Neutrophil (primary cell): Measurements from ENCODE around the gene ANKRD36.
"Not testable (repeated sequence)": the region's sequence is repeated elsewhere in the genome, so short reads cannot be mapped to it uniquely, and the experiment has no call there.

Source experiments
- H3K27ac ChIP-seq: fragments of 200-600 bp; sonication (generic); 2 replicates; pipeline ENCODE4 v1.5.1; 2016; ENCODE audit warnings: mild to moderate bottlenecking, moderate library complexity
- H3K27me3 ChIP-seq: fragments of 200-600 bp; sonication (generic); 2 replicates; pipeline ENCODE4 v1.6.0; 2016; ENCODE audit warnings: mild to moderate bottlenecking
- H3K36me3 ChIP-seq: fragments of 200-600 bp; sonication (generic); 2 replicates; pipeline ENCODE4 v1.5.1; 2017
- H3K4me1 ChIP-seq, 2 experiments: fragments of 200-600 bp in 1 of 2; sonication (generic) in 1 of 2; 1 replicate in 1 of 2; 2 replicates in 1 of 2; pipeline versions ENCODE4 v1.5.1 to v1.6.1; 2013 to 2016; ENCODE audit warnings: low read depth in 1 of 2, low read length in 1 of 2, mild to moderate bottlenecking in 1 of 2, moderate library complexity in 1 of 2; ENCODE audit not compliant: control insufficient read depth in 1 of 2, insufficient read depth in 1 of 2
- H3K4me3 ChIP-seq, 2 experiments: fragments of 200-600 bp in 1 of 2; sonication (generic) in 1 of 2; 1 replicate in 1 of 2; 2 replicates in 1 of 2; pipeline ENCODE4 v1.5.1; 2013 to 2016; ENCODE audit warnings: low read depth in 1 of 2, low read length in 1 of 2, mild to moderate bottlenecking in 1 of 2, moderate library complexity in 1 of 2
- H3K9me3 ChIP-seq: fragments of 200-600 bp; sonication (generic); 2 replicates; pipeline ENCODE4 v1.5.1; 2016
- CTCF ChIP-seq: fragments of 200-600 bp; sonication (generic); IDR thresholded peaks from 2 replicates; pipeline ENCODE4 v1.5.1; 2016; ENCODE audit warnings: antibody characterized with exemption

Gene ANKRD36

DNA sequence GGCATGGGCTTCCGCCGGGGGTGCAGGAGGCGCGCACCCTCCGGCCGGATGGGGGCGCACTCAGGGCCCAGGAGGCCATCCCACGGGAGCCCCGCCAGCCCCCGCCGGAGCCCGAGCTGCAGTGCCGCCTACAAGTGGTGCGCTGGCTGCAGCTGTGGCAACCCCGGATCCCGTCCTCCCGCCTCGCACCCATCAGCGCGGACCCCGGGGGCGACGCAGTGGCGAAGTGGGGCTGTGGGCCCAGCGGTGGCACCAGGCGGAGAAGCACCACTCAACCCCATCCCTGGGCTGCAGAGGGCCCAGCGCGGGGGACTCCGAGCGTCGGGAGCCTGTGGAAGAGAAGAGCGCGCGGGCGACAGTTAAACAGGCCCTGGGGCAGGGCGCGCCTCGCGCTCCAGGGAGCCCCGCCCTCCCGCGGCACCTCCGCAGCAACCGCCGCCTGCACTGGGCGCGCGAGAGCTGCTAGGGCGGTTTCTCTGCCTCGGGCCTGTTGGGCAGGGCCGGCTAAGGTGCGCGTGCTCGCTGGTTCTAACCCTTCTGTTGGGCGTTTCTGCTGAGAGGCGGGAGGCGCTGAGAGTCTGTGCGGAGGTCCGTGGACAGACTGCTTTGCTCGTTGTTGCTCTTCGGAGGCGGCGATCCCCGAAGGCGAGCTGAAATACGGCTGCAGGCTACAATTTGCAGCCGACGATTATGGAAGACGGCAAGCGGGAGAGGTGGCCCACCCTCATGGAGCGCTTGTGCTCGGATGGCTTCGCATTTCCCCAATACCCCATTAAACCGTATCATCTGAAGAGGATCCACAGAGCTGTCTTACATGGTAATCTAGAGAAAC is at the start of gene ANKRD36:
ANKRD36 (plus strand) TSS at position 104 of the 832 bp plus-strand sequence; CDS start at position 691, 587 bp downstream.
- not testable (repeated sequence) for H3K36me3 ChIP-seq, H3K9me3 ChIP-seq, H3K4me1 ChIP-seq
- Histone ChIP-seq H3K4me3 (peak within 1 kb of the TSS; percentile 74 to 87), H3K27me3 (peaks cover 21% of the 10 kb centered on the region), H3K27ac (peak within 1 kb of the TSS; percentile 77)

- not testable (repeated sequence) for H3K4me3 ChIP-seq, H3K36me3 ChIP-seq
Observed at GRCh38 chr2:97066030-97066429, 46.9 kb upstream of the ANKRD36 start.

GRCh38 chr2:97067279-97068004 is 45.5 kb upstream of the ANKRD36 start:
- no peak for TF ChIP-seq CTCF
- Histone ChIP-seq H3K4me1 (peaks cover 0 to 7% of the 10 kb centered on the region in 2 experiments), H3K36me3 (no peaks in the 10 kb centered on the region), H3K9me3 (no peaks in the 10 kb centered on the region), H3K27me3 (peaks cover 17% of the 10 kb centered on the region), H3K27ac (no peak overlapping the region), H3K4me3 (no peak overlapping the region)

More at GRCh38 chr2:97066030-97066429, 46.9 kb upstream of the ANKRD36 start:
- H3K4me1 ChIP-seq, H3K27ac ChIP-seq, H3K9me3 ChIP-seq: not testable (repeated sequence)
- peaks cover 17% of the 10 kb centered on the region for H3K27me3 ChIP-seq

DNA sequence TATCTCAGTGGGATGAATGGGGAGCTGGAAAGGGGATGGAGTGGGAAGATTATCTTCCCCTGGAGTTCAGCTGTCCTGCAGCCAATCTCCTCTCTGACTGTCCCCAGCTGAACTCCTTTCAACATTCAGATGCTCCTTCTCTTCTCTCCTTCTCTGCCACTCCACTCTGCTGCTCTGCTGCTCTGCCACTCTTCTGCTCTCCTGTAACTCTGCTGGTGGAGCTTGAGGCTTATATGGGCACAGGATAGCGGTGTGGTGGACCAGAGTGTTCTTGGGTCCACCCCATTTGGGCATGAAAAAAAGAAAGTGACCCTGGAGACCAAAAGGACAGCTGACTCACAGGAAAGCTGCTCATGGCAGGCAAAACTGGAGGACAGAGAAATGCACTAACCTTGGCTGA is 44.9 kb upstream of the ANKRD36 start:
- H3K27ac ChIP-seq = no peak overlapping the region
- TF ChIP-seq CTCF = no peak
- H3K4me3 ChIP-seq = no peak overlapping the region
- no peaks in the 10 kb centered on the region for H3K9me3 ChIP-seq
- peaks cover 0 to 4% of the 10 kb centered on the region in 2 experiments for H3K4me1 ChIP-seq
- peaks cover 17% of the 10 kb centered on the region for H3K27me3 ChIP-seq
- no peaks in the 10 kb centered on the region for H3K36me3 ChIP-seq

- not testable (repeated sequence) for H3K4me1 ChIP-seq, H3K27ac ChIP-seq, H3K9me3 ChIP-seq, H3K36me3 ChIP-seq, H3K4me3 ChIP-seq
- peaks cover 17% of the 10 kb centered on the region for H3K27me3 ChIP-seq
Observed at GRCh38 chr2:97068722-97069121, 44.2 kb upstream of the ANKRD36 start.

DNA sequence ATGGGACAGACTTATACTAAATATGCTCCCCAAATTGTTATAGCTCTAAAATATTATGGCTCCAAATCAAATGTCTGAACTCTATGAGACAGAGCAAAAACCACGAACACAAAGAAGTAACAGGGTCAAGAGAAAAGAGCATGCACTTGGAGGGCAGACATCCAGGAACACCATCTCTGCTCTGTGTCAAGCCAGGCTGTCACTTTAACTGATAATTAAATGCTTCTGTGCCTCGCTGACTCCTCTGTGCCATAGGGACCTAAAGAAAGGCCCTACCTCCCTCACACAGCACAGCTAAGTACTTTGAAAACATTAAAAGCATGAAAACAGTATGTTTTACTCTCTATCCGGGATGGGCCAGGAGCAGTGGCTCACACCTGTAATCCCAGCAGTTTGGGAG is 42.0 kb upstream of the ANKRD36 start:
- peaks cover 15% of the 10 kb centered on the region for H3K27me3 ChIP-seq
- not testable (repeated sequence) for H3K4me3 ChIP-seq, H3K9me3 ChIP-seq, H3K4me1 ChIP-seq, H3K27ac ChIP-seq, H3K36me3 ChIP-seq

GRCh38 chr2:97077213-97077612 is 35.7 kb upstream of the ANKRD36 start:
- H3K4me3 ChIP-seq, H3K4me1 ChIP-seq, H3K36me3 ChIP-seq, H3K27me3 ChIP-seq, H3K27ac ChIP-seq, H3K9me3 ChIP-seq: not testable (repeated sequence)

- H3K36me3 ChIP-seq, H3K27me3 ChIP-seq, H3K4me1 ChIP-seq, H3K4me3 ChIP-seq, H3K27ac ChIP-seq, H3K9me3 ChIP-seq: not testable (repeated sequence)
Observed at GRCh38 chr2:97080855-97081254, 32.1 kb upstream of the ANKRD36 start.

DNA sequence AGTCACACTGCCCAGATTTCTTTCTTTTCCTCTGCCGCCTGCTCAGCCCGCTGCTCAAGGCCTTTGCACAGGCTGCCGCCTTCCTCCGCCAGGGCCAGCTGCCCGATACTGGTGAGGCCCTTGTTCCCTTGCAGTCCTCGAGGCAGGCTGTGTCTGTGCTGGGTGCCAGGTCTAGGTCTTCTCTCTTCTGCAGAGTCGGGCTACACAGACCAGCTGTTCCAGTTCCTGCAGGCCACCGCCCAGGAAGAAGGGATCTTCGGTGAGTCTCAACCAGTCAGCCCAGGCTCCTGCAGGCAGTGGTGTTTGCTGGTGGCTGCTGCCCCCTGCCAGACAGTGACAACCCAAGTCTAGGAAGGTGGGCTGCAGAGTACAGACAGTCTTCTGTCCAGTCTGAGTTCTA is 30.7 kb upstream of the ANKRD36 start:
- not testable (repeated sequence) for H3K36me3 ChIP-seq, H3K4me1 ChIP-seq, H3K4me3 ChIP-seq, H3K27ac ChIP-seq, H3K27me3 ChIP-seq, H3K9me3 ChIP-seq

DNA sequence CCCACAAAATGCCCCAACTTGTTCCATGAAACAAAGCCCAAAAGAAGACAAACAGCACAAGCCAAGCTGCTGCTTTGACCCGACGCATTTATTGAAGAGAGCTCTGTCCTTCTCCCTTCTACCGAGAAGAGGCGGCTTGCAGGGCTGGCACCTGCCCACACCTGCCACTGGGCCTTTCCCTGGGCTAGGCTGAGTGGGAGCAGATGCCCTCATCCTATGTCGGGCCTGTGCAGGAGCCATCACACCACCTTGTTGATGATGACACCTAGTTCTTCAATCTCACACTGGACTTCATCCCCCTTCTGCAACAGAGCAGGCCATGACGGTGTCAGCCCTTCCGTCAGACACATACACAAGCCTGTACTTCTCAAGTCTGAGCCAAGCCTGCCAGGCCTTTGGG is 29.4 kb upstream of the ANKRD36 start:
- H3K4me1 ChIP-seq, H3K27me3 ChIP-seq, H3K4me3 ChIP-seq, H3K36me3 ChIP-seq, H3K27ac ChIP-seq, H3K9me3 ChIP-seq: not testable (repeated sequence)

GRCh38 chr2:97085093-97085492 is 27.9 kb upstream of the ANKRD36 start:
- not testable (repeated sequence) for H3K4me1 ChIP-seq, H3K9me3 ChIP-seq, H3K4me3 ChIP-seq, H3K27me3 ChIP-seq, H3K27ac ChIP-seq, H3K36me3 ChIP-seq

- H3K4me1 ChIP-seq, H3K36me3 ChIP-seq, H3K9me3 ChIP-seq, H3K4me3 ChIP-seq, H3K27me3 ChIP-seq, H3K27ac ChIP-seq: not testable (repeated sequence)
Observed at GRCh38 chr2:97088706-97089105, 24.2 kb upstream of the ANKRD36 start.
